ENCODE results near the gene MAPT. TPM values are rescaled to one million over a fixed set of nuclear protein-coding genes. Genes with fewer than 3 reads are reported as not detected.
A peak's percentile ranks its signal among the peaks of the same experiment; 100 is the strongest.

The MAPT gene
- total and polyA plus RNA-seq, 2 of the 13 experiments (the other 11 are each of a cell fraction or from before 2014, with no cell fraction given), result 2.1 to 2.8 TPM

- TF ChIP-seq DPF2 (CRISPR knock-in tag; IDR thresholded peaks at IDR 0.05; ENCODE audit: borderline replicate concordance, low read depth), result peak; percentile 56; the same call in 1 of the 2 replicates
- TF ChIP-seq THAP7 (CRISPR knock-in tag; IDR thresholded peaks at IDR 0.05), result no peak
- TF ChIP-seq GATA4 (IDR thresholded peaks at IDR 0.05; ENCODE audit: borderline replicate concordance, low read depth), result no peak
- TF ChIP-seq PRDM15 (CRISPR knock-in tag; IDR thresholded peaks at IDR 0.05), result no peak
- TF ChIP-seq MED8 (CRISPR knock-in tag; IDR thresholded peaks at IDR 0.05; ENCODE audit: insufficient replicate concordance), result no peak
- peak; percentile 33; the same call in 1 of the 2 replicates for TF ChIP-seq TRIM24 (CRISPR knock-in tag; IDR thresholded peaks at IDR 0.05)
- TF ChIP-seq ZBTB2 (CRISPR knock-in tag; IDR thresholded peaks at IDR 0.05; ENCODE audit: low read depth), result no peak
- peak; percentile 42; the same call in 1 of the 2 replicates for TF ChIP-seq NR2C2 (CRISPR knock-in tag; IDR thresholded peaks at IDR 0.05; ENCODE audit: borderline replicate concordance)
- peak; percentile 24; the same call in 1 of the 2 replicates for TF ChIP-seq BRF2 (CRISPR knock-in tag; IDR thresholded peaks at IDR 0.05)
- TF ChIP-seq NCOR1 (IDR thresholded peaks at IDR 0.05; ENCODE audit: borderline replicate concordance, low read length), result peak; percentile 93; the same call in 1 of the 2 replicates
- TF ChIP-seq ZNF407 (CRISPR knock-in tag; IDR thresholded peaks at IDR 0.05; ENCODE audit: not compliant biosample characterization), result no peak
- peak; percentile 84 for TF ChIP-seq TEAD3 (CRISPR knock-in tag; optimal IDR thresholded peaks at IDR 0.05; ENCODE audit: borderline replicate concordance)
Observed at GRCh38 chr17:45923511-45924268, 29.3 kb downstream of the MAPT start (continued).

Measured in HepG2 (cell line).